HepG2 (cell line): ENCODE measurements around the gene IDNK. TPM values are rescaled to one million over a fixed set of nuclear protein-coding genes. Genes with fewer than 3 reads are reported as not detected.

Source experiments
- CHD2 ChIP-seq: IDR thresholded peaks from 2 replicates; pipeline ENCODE4 v1.6.1; 2011; ENCODE audit warnings: low read depth, low read length, improper control_type of control experiment
- FOXC1 ChIP-seq: sonication (generic); formaldehyde crosslinking; IDR thresholded peaks from 2 replicates; pipeline ENCODE4 v1.8.0; 2022; ENCODE audit warnings: mild to moderate bottlenecking, missing genetic modification reagents, borderline replicate concordance
- HNF4G ChIP-seq, 2 experiments: sonication (generic) in 1 of 2; formaldehyde crosslinking in 1 of 2; IDR thresholded peaks; 2 replicates each; pipeline versions ENCODE4 v1.4.0 to v1.6.1; 2011 to 2020; ENCODE audit warnings: borderline replicate concordance in 2 of 2, low read depth in 2 of 2, mild to moderate bottlenecking in 2 of 2, low read length in 1 of 2, missing genetic modification reagents in 1 of 2, moderate library complexity in 1 of 2
- MIER3 ChIP-seq: IDR thresholded peaks from 2 replicates; pipeline ENCODE4 v1.6.1; 2016; ENCODE audit warnings: missing compliant biosample characterization, borderline replicate concordance
- TARDBP ChIP-seq: sonication (generic); formaldehyde crosslinking; IDR thresholded peaks from 2 replicates; pipeline ENCODE4 v1.8.0; 2022; ENCODE audit warnings: mild to moderate bottlenecking, missing genetic modification reagents
- TOE1 ChIP-seq: sonication (generic); formaldehyde crosslinking; IDR thresholded peaks from 2 replicates; pipeline ENCODE4 v1.4.0; 2020; ENCODE audit warnings: mild to moderate bottlenecking, missing genetic modification reagents
- ZNF619 ChIP-seq: sonication (generic); formaldehyde crosslinking; IDR thresholded peaks from 2 replicates; pipeline ENCODE4 v1.4.0; 2020; ENCODE audit warnings: mild to moderate bottlenecking, missing genetic modification reagents
- ZNF780A ChIP-seq: sonication (generic); formaldehyde crosslinking; IDR thresholded peaks from 2 replicates; pipeline ENCODE4 v1.8.0; 2022; ENCODE audit warnings: mild to moderate bottlenecking, missing genetic modification reagents, moderate library complexity
- polyA plus RNA-seq, 8 experiments: library from polyadenylated mRNA; depleted of rRNA in 3 of 8; stranded (reverse) in 7 of 8; unstranded in 1 of 8; fragments of >200 nt; fragmentation: Illumina TruSeq in 4 of 8; extraction: Trizol in 4 of 8; gene quantifications; 2 replicates each; pipeline versions ENCODE4 v1.2.1 to v1.2.3, GENCODE V29; 2011 to 2016; ENCODE audit warnings: low read depth in 4 of 8, missing spikeins in 1 of 8, mixed read lengths in 1 of 8; ENCODE audit not compliant: insufficient read depth in 1 of 8
- total RNA-seq, 5 experiments: library from RNA; depleted of rRNA; stranded (reverse); fragments of >200 nt; fragmentation: Illumina TruSeq; extraction: Trizol; gene quantifications; 2 replicates each; pipeline ENCODE4 v1.2.3, GENCODE V29; 2016; ENCODE audit warnings: low read depth in 1 of 5
- TF ChIP-seq, protein P1 (sequence below): sonication (generic); formaldehyde crosslinking; IDR thresholded peaks from 2 replicates; pipeline ENCODE4 v1.9.0; 2022; ENCODE audit warnings: low read depth, missing genetic modification reagents
- TF ChIP-seq, protein P2 (sequence below): sonication (generic); formaldehyde crosslinking; conservative IDR thresholded peaks from 2 replicates; pipeline ENCODE4 v1.4.0; 2020; ENCODE audit warnings: missing genetic modification reagents
- TF ChIP-seq, protein P3 (sequence below): IDR thresholded peaks from 2 replicates; pipeline ENCODE4 v1.6.1; 2018; ENCODE audit warnings: missing genetic modification reagents, mild to moderate bottlenecking, missing compliant biosample characterization

The IDNK gene
- total and polyA plus RNA-seq, 2 of the 13 experiments (the other 11 are each of a cell fraction or from before 2014, with no cell fraction given): 3.1 to 4.8 TPM

DNA sequence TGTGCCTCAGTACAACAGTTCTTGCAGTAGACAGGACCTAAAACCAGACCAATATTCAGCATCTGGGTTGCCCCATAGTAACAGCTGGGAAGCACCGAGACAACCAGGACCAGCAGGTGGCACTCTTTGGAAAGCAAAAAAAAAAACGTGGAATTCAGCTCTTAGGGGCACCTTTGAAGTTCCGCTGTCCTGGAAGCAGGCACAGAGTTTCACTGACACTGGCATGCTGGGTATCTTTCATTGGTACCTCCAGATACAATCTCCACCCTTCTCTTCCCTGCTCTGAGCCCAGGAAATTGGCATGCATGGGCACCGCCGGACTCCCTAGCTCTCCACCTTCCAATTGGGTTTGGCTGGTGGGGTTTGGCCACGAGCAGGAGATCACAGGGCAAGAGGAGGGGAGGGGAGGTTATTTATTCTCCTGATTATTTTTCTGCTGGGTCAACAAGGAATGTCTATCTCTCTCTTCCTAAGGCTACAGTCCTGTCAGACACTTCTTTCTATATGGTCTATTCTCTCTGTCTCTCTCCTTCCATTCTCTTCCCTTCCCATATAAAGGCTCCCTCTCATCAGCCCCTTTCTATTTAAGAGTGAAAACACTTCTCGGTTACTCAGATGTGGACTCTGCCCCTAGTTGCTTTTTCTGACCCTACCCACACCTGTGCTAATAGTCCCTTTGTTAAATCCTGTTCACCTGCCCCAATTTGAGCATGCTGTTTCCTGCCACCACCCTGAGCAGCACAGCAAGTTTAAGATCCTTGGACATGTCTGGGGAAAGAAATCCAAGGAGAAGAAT is 1.9 kb upstream of the IDNK start (continued):
- TF ChIP-seq FOXC1 (CRISPR knock-in tag): peak; percentile 50; the same call in 1 of the 2 replicates
- TF ChIP-seq, protein P1, sequence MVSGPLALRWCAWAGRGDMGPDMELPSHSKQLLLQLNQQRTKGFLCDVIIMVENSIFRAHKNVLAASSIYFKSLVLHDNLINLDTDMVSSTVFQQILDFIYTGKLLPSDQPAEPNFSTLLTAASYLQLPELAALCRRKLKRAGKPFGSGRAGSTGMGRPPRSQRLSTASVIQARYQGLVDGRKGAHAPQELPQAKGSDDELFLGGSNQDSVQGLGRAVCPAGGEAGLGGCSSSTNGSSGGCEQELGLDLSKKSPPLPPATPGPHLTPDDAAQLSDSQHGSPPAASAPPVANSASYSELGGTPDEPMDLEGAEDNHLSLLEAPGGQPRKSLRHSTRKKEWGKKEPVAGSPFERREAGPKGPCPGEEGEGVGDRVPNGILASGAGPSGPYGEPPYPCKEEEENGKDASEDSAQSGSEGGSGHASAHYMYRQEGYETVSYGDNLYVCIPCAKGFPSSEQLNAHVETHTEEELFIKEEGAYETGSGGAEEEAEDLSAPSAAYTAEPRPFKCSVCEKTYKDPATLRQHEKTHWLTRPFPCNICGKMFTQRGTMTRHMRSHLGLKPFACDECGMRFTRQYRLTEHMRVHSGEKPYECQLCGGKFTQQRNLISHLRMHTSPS: peak; percentile 86
- 0 out of 2 replicates have a peak, but pooled peaks have one; percentile 11 for TF ChIP-seq MIER3 (CRISPR knock-in tag)
- TF ChIP-seq, protein P2, sequence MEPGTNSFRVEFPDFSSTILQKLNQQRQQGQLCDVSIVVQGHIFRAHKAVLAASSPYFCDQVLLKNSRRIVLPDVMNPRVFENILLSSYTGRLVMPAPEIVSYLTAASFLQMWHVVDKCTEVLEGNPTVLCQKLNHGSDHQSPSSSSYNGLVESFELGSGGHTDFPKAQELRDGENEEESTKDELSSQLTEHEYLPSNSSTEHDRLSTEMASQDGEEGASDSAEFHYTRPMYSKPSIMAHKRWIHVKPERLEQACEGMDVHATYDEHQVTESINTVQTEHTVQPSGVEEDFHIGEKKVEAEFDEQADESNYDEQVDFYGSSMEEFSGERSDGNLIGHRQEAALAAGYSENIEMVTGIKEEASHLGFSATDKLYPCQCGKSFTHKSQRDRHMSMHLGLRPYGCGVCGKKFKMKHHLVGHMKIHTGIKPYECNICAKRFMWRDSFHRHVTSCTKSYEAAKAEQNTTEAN (CRISPR knock-in tag): 0 out of 2 replicates have a peak, but pooled peaks have one; percentile 30
- TF ChIP-seq ZNF619 (CRISPR knock-in tag): 0 out of 2 replicates have a peak, but pooled peaks have one; percentile 63
- TF ChIP-seq CHD2: no peak
- TF ChIP-seq HNF4G (IDR thresholded peaks at IDR 0.05; ENCODE audit: borderline replicate concordance, low read depth, low read length): peak; percentile 58
- TF ChIP-seq HNF4G (CRISPR knock-in tag; IDR thresholded peaks at IDR 0.05; ENCODE audit: borderline replicate concordance, low read depth): no peak
- TF ChIP-seq ZNF780A (CRISPR knock-in tag): no peak
- no peak for TF ChIP-seq TOE1 (CRISPR knock-in tag)
- TF ChIP-seq, protein P3, sequence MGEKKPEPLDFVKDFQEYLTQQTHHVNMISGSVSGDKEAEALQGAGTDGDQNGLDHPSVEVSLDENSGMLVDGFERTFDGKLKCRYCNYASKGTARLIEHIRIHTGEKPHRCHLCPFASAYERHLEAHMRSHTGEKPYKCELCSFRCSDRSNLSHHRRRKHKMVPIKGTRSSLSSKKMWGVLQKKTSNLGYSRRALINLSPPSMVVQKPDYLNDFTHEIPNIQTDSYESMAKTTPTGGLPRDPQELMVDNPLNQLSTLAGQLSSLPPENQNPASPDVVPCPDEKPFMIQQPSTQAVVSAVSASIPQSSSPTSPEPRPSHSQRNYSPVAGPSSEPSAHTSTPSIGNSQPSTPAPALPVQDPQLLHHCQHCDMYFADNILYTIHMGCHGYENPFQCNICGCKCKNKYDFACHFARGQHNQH (CRISPR knock-in tag): no peak; the same call in 1 of the 2 replicates
- peak; percentile 25; the same call in 1 of the 2 replicates for TF ChIP-seq TARDBP (CRISPR knock-in tag)
